Measurements from ENCODE around the gene CERS6. TPM values are rescaled to one million over a fixed set of nuclear protein-coding genes. Genes with fewer than 3 reads are reported as not detected.

The CERS6 gene
- total RNA-seq, 2 donors from 2014 or later: 11.0 to 15.0 TPM

DNA sequence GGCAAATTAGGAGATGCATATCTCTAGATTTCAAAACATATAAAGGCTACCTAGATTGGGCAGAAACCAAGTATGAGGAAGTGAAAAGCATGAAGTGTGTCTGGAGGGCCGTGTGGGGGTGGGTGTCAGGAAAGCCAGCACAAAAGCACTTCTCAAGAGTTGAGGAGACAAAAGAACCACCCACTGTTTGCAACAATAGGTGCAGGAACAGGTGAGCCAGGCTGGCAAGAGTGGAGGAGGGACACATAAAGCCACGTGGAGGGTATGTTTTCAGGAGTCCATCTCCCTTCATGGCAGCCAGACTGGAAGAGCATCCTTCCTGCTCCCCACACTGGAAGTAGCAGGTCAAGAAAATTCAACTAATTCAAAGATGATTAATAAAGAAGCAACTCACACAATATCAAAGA lies 96.4 kb downstream of the CERS6 start:
- Mint-ChIP-seq H3K9me3 (peaks cover 0 to 8% of the 10 kb centered on the region in 2 donors), H3K36me3 (peaks cover 10 to 18% of the 10 kb centered on the region in 2 donors), H3K27ac (peak overlapping the region in 1 of 2 donors; percentile 6)
- ATAC-seq (no peak), DNase-seq (ENCODE audit: low spot score in 2 of 2) (no peak)

DNA sequence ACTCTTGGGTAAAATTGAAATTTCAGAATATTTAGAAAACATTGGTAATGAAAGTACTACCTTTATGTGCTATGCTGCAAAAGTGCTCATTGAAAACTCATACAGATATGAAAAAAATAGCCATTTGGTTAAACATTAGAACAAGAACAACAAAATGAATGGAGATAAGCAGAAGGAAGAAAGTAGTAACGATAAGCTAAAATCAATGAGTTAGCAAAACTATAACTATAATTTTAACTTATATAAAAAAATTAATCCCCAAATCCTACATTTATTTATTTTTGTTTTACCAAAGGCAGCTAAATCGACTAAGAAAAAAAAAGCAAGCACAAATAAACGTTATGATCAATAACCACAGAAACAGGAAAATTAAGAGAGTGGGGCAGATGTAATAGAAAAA lies 99.2 kb downstream of the CERS6 start:
- Mint-ChIP-seq H3K36me3 (peaks cover 5 to 25% of the 10 kb centered on the region in 2 donors), H3K27ac (no peak overlapping the region), H3K9me3 (peaks cover 0 to 11% of the 10 kb centered on the region in 2 donors)
- DNase-seq (ENCODE audit: low spot score in 2 of 2): no peak
- ATAC-seq: no peak

DNA sequence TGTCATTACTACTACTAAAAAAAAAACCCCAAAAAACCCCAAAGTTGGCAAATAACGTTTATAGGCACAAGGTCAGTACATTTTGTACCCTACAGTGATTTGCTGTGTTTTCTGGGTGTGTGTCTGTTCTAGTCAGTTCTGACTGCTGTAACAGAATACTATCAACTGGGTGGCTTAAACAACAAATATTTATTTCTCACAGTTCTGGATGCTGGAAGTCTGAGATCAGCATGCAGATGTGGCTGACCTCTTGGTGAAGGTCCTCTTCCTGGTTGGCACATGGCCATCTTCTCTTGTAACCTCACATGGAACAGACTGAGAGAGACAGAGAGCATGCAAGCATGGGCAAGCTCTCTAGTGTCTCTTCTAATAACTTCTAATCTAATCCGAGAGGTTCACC lies 103.1 kb downstream of the CERS6 start:
- no peak for ATAC-seq
- no peak for DNase-seq (ENCODE audit: low spot score in 2 of 2)
- Mint-ChIP-seq H3K36me3 (peaks cover 27 to 54% of the 10 kb centered on the region in 2 donors), H3K9me3 (peaks cover 0 to 11% of the 10 kb centered on the region in 2 donors), H3K27ac (no peak overlapping the region)

DNA sequence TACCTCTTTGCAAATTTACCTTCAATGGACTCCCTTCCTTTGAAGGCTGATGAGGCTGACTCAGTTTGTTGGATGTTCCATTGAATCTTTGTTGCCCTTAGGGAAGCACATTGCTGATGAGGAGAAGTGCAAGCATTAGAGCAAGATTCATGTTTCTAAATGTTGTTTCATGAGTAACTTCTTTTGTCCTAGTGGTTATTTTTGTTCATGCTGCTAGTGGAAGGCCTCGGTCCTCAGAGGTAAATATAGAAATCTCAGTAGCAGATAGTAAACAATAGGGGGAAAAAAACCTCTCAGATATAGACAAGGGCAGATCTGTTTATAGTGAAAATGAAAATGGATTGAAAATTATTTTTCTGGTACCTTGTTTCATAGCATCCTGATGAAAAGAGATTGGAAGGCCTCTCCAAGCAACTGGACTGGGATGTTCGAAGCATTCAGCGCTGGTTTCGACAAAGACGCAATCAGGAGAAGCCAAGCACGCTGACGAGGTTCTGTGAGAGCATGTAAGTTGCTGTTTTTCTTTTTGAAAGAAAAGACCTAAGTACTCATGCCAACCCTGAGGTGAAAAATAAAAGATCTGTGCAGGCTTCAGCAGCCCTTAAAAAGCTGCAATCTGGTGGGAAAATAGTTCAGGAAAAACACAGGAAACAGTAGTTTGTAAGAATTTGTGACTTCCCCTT lies 104.9 kb downstream of the CERS6 start:
- no peak for DNase-seq (ENCODE audit: low spot score in 2 of 2)
- no peak overlapping the region for H3K27ac Mint-ChIP-seq
- peaks cover 0 to 11% of the 10 kb centered on the region in 2 donors for H3K9me3 Mint-ChIP-seq
- H3K36me3 Mint-ChIP-seq: peaks cover 34 to 54% of the 10 kb centered on the region in 2 donors
- no peak for ATAC-seq

DNA sequence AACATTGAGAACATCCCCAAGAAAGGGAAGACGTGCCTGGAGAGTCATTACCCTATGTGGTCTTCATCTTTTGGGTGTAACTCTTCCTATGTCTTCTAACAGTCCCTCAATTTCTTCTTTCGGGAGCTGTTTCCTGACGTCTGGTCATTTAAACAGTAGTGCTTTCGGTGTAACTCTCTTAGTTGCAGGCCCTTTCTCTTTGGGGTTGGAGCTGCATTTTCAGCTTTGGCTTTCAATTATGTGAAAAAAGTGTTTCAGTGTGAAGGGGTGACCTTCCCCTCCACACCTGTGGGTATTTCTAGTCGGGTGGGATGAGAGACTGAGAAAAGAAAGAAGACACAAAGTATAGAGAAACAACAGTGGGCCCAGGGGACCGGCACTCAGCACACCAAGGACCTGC lies 105.9 kb downstream of the CERS6 start:
- ATAC-seq: no peak
- Mint-ChIP-seq H3K27ac (no peak overlapping the region), H3K36me3 (peaks cover 34 to 54% of the 10 kb centered on the region in 2 donors), H3K9me3 (peaks cover 0 to 11% of the 10 kb centered on the region in 2 donors)
- no peak for DNase-seq (ENCODE audit: low spot score in 2 of 2)

DNA sequence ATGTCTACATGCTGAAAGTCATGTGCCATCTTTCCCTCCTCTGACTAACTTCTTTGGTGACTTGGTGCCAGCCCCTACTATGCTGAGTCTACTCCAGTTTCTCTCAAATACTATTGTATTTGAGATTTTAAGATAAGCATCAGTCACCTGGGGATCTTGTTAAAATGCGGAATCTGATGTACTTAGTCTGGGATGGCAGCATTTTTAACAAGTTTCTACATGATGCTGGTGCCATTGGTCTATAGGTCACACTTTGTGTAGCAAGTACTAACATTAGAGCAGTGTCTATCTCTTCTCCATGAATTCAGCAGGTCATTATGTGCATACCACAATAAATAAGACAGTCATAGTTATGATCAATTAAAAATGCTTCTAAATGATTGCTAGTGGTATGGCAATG lies 106.9 kb downstream of the CERS6 start:
- H3K36me3 Mint-ChIP-seq: peaks cover 34 to 52% of the 10 kb centered on the region in 2 donors
- no peak for ATAC-seq
- no peak overlapping the region for H3K27ac Mint-ChIP-seq
- peaks cover 0 to 11% of the 10 kb centered on the region in 2 donors for H3K9me3 Mint-ChIP-seq
- no peak for DNase-seq (ENCODE audit: low spot score in 2 of 2)

DNA sequence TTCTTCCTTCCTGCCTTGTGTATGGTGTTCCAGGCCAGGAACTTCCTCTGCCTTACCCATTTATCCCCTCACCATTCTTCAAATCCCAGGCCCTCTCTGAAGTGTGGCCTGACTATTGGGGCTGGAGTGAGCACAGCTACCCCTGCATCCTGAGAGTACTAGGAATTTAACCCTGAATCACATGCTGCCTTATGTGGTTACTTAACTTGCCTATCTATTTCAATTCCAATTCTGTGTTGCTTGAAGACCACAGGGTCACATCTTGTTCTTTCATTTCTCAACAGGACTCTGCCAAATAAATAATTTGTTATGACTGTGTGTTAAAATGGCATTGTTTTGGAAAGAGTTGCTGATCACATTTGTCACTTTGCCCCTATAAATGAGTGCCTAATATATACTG lies 108.6 kb downstream of the CERS6 start:
- ATAC-seq: peak; percentile 22 to 53
- DNase-seq (ENCODE audit: low spot score in 2 of 2): no peak
- peaks cover 0 to 7% of the 10 kb centered on the region in 2 donors for H3K9me3 Mint-ChIP-seq
- peaks cover 34 to 36% of the 10 kb centered on the region in 2 donors for H3K36me3 Mint-ChIP-seq
- H3K27ac Mint-ChIP-seq: no peak overlapping the region

DNA sequence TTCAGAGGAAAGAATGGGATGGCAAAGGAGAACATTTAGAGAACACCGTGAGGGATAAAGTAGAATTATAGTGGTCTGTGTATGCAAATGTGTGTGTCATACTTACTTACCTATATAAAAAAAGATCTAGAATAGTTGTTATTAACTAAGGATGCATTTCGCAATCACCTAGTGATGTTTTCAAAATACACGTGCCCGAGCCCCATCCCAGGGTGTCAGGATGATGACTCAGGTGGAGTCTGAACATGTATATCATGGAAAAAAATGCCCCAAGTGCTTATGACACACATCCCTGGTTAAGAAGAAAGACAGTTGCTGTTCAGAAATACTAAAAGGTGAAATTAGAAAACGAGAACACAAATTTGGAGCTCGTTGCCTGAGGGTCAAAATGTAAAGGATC lies 109.0 kb downstream of the CERS6 start:
- H3K36me3 Mint-ChIP-seq: peaks cover 31 to 36% of the 10 kb centered on the region in 2 donors
- peaks cover 2 to 3% of the 10 kb centered on the region in 2 donors for H3K9me3 Mint-ChIP-seq
- DNase-seq (ENCODE audit: low spot score in 2 of 2): no peak
- H3K27ac Mint-ChIP-seq: no peak overlapping the region
- peak; percentile 13 to 26 for ATAC-seq

DNA sequence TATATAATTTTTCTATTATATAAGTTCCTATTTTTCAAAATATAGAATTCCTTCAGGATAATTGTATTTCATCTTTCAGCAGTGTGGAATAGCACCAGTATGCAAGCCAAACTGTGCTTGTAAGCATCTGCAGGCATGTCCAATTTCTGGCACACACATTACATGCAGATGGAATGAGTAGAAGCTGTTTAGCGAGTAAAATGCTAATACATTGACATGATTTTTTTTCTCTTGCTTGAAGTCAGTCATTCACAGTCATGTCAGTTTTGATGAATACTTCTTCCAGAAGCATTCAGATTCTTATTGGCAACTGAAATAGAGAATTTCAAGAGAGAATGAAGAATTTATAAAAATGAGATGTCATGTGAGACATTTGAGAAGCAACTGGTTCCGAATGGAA lies 109.4 kb downstream of the CERS6 start:
- peaks cover 28 to 33% of the 10 kb centered on the region in 2 donors for H3K36me3 Mint-ChIP-seq

DNA sequence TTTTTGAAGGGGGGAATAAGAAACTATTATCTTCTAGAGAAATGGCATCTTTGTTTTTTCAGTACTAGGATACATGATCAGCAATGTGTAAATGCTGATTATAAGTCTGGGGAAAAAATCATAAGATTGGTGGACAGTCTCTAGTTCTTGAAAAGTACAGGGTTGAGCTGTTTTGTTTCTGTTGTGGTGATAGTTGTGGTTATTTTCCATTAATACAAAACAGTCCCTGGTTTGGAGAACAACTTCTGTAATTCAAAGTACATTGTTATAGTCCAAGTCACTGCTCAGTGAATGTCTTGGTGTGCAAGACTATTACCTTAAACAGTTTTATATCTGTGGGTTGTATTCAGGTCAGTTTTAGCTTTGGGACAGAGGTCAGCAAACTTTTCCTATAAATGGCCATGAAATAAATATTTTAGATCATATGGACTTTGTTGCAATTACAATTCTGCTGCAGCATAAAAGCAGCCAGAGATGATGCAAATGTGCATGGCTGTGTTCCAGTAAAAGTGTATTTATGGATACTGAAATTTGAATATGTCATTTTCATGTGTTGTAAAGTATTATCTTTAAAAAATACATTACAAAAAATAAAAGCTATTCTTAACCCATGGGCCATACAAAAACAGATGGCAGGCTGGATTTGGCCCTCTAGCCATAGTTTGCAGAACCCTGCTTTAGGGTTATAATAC lies 111.0 kb downstream of the CERS6 start:
- Mint-ChIP-seq H3K9me3 (peaks cover 0 to 3% of the 10 kb centered on the region in 2 donors), H3K27ac (no peak overlapping the region), H3K36me3 (peaks cover 14 to 18% of the 10 kb centered on the region in 2 donors)
- DNase-seq (ENCODE audit: low spot score in 2 of 2) (no peak), ATAC-seq (no peak)

More for the DNA sequence above, 109.4 kb downstream of the CERS6 start:
- DNase-seq (ENCODE audit: low spot score in 2 of 2): no peak
- Mint-ChIP-seq H3K27ac (no peak overlapping the region), H3K9me3 (peaks cover 0 to 3% of the 10 kb centered on the region in 2 donors)
- ATAC-seq: no peak

DNA sequence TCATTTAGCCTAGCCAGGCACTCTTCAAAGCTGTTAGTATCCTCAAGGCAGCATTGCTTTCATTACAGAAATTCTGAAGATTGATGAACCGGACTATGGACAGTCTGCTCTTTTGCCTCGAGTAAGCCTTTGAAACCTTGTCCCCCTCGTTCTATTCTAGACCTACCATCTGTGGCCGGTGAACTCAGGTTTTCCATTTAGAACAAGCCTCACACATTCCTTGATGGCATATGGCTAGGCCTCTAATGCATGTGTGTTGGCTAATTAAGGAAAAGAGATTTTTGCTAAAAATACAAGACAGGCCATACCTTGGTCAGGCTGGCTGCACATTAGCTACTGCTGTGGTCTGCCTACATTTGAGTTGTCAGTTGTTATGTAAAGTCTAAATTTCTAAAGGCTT lies 111.8 kb downstream of the CERS6 start:
- peaks cover 3% of the 10 kb centered on the region in 2 donors for H3K9me3 Mint-ChIP-seq
- ATAC-seq (no peak), DNase-seq (ENCODE audit: low spot score in 2 of 2) (no peak)
- H3K27ac Mint-ChIP-seq: no peak overlapping the region
- peaks cover 11 to 14% of the 10 kb centered on the region in 2 donors for H3K36me3 Mint-ChIP-seq

DNA sequence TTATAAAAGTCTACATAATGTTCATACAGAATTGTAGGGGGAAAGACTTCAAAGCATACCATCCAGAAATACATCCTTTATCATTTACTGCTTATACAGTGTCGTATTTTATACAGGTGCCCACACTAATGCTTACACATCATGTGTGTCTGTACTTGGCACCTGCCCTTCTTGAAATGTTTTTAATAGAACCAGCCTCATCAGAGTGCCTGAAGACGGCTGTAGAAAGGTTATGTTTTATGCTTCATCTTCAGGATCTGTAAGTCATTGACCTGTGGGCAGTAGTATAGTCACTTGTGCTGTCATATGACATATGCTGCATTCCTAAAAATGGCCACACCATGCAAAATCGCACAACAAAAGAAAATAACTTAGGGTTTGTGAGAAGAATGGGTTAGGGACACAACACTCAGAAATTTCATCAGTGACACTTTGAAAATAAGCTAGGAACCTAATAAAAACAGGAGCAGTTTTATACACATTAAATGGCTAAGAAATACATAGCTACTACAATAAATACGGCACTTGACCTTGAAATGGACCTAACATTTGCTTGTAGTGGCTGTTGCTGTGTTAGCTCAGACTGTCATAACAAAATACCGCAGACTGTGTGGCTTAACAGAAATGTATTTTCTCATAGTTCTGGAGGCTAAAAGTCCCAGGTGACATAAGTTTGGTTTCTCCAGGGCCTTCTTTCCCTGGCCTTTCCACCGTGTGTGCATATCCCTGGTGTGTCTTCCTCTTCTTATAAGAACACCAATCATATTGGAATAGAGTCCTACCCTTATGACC lies 112.6 kb downstream of the CERS6 start:
- Mint-ChIP-seq H3K27ac (no peak overlapping the region), H3K36me3 (peaks cover 11 to 16% of the 10 kb centered on the region in 2 donors), H3K9me3 (peaks cover 3 to 5% of the 10 kb centered on the region in 2 donors)
- DNase-seq (ENCODE audit: low spot score in 2 of 2) (no peak), ATAC-seq (no peak)

DNA sequence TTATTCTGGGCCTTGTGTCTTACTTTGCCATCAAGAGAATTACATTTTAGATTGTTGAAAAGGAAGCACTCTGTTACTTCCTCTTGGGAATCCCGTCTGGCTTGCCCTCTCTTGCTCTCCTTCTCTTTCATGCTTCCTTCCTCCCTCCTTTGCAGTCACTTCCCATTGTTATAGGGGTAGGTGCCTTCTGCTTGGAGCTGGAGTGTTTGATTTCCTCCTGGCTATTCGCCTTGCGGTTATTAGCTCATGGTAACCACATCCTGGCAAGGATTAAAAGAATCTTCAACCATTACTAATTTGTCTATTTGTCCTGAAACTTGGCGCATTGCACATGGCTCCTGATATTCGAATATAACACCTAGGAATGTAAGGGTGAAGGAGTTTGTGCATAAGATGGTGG lies 115.0 kb downstream of the CERS6 start:
- no peak for DNase-seq (ENCODE audit: low spot score in 2 of 2)
- peaks cover 3 to 5% of the 10 kb centered on the region in 2 donors for H3K9me3 Mint-ChIP-seq
- peaks cover 0 to 16% of the 10 kb centered on the region in 2 donors for H3K36me3 Mint-ChIP-seq
- H3K27ac Mint-ChIP-seq: no peak overlapping the region
- ATAC-seq: no peak

DNA sequence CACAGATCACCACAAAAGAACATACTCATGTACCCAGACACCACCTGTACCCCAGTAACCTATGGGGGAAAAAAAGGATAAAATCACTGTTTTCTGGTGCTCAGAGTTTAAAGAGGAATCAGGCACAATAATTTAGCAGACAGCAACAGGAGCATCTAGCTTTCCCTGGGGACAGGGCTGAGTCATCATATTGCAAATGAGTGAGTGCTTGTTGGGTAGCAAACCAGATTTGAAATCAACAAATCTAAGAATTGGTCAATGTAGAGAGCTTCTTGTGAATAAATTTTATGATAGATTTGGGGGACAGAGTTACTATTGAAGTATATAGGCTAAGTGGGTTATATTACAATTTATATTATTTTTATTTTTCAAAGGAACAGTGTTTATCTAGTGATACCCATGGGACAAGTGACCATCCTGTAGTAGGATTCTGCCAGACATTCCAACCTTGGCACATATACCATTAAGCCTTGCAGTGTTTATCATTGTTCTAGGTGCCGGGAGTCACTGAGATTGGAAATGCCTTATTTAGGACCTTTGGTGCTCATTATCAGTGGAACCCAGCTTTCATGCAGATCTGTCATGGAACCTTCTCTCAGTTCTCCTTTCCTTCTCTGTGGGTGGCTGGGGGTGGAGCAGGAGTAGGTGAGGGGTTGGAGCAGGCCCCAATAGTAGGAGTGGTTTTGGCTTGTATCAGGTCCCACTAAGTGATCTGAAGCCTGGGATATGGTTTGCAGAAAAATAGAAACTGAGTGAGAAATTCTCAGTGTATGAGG lies 117.2 kb downstream of the CERS6 start:
- ATAC-seq (no peak), DNase-seq (ENCODE audit: low spot score in 2 of 2) (no peak)
- peaks cover 0 to 16% of the 10 kb centered on the region in 2 donors for H3K36me3 Mint-ChIP-seq
- peaks cover 3 to 5% of the 10 kb centered on the region in 2 donors for H3K9me3 Mint-ChIP-seq
- H3K27ac Mint-ChIP-seq: peak overlapping the region in 1 of 2 donors; percentile 31

DNA sequence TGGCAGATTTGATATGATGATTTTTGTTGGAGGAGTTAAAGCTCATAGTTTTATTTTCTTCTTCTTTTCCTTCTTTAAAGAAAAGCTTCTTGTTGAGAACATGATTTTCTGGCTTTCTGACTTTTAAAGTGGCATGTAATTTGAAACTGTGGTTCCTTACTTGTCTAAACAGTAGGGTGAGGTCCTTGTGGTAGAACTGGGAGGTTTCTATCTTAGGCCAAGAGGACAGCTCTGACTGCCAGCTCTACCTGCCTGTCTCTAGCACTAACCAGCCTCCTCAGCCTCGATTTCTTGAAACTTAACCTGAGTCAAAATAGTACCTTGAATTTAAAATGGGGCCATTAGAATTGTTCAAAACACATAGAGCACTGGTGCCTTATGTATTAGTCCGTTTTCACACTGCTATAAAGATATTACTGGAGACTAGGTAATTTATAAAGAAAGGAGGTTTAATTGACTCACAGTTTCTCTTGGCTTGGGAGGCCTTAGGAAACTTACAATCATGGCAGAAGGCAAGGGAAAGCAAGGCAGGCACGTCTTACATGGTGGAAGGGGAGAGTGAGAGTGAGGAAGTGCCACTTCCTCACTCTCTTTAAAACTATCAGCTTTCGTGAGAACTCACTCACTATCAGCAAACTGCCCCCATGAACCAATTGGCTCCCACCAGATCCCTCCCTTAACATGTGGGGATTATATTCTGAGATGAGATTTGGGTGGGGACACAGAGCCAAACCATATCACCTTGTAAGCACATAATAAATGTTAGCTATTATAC lies 119.0 kb downstream of the CERS6 start:
- peaks cover 4 to 18% of the 10 kb centered on the region in 2 donors for H3K36me3 Mint-ChIP-seq
- ATAC-seq (peak in 1 of 2 donors; percentile 26), DNase-seq (ENCODE audit: low spot score in 2 of 2) (no peak)
- H3K9me3 Mint-ChIP-seq: peaks cover 0 to 12% of the 10 kb centered on the region in 2 donors
- peak overlapping the region in 1 of 2 donors; percentile 41 for H3K27ac Mint-ChIP-seq

Data from activated naive CD4-positive, alpha-beta T cell treated with anti-CD3 and anti-CD28 coated beads, Interleukin-2, amount 50 U/mL, for 72 hours (primary cell).